Dendritic cell treated with granulocyte-macrophage colony-stimulating factor and Interleukin-4, amounts not matched to agents 40 ng/mL and 50 ng/mL, for 4 days (primary cell): ENCODE results near the gene NPTXR.

ENCODE experiments used
- H3K27ac Mint-ChIP-seq: one replicate; pipeline ENCODE4 v1.8.0; 2022; ENCODE audit warnings: mild to moderate bottlenecking, mixed read lengths
- H3K27me3 Mint-ChIP-seq: one replicate; pipeline ENCODE4 v1.8.0; 2022; ENCODE audit warnings: mild to moderate bottlenecking, mixed read lengths
- H3K36me3 Mint-ChIP-seq: one replicate; pipeline ENCODE4 v1.8.0; 2022; ENCODE audit warnings: low read depth, mixed read lengths
- H3K4me1 Mint-ChIP-seq: one replicate; pipeline ENCODE4 v1.8.0; 2022; ENCODE audit warnings: low read depth, mixed read lengths
- H3K4me3 Mint-ChIP-seq: one replicate; pipeline ENCODE4 v1.8.0; 2022; ENCODE audit warnings: mild to moderate bottlenecking, moderate library complexity, mixed read lengths
- H3K9me3 Mint-ChIP-seq: one replicate; pipeline ENCODE4 v1.8.0; 2022; ENCODE audit warnings: mixed read lengths
- intact Hi-C: fragments of 100-400 bp; cut with micrococcal nuclease; formaldehyde crosslinking; loops from one replicate; pipeline ENCODE4 v1.15.0; 2022

The NPTXR gene

DNA sequence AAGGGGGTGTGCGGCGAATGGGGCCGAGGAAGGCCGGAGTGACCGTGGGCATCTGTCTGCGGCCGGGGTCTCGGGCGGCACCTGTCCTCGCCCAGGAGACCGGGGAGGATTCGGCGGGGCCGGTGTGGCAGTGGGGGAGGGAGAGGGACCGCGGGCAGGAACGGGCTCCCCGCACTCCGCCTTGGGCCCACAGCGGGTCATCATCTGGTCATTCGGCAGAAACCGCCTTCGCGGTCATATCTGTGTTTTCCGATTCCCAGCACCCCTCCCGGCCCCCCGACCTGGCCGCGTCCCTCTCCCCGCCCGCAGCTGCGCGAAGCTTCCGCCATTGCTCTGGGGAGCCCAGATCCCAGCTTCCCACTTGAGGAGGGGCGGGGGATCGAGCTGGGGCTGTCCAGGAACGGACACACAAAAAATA lies 29.0 kb upstream of the NPTXR start:
- intact Hi-C loops = loop anchor here (5.0 to 10.0 kb wide), 3 partner anchors 54 to 432 kb away; no protein-coding TSS in a partner anchor
- Mint-ChIP-seq H3K4me3 (peak overlapping the region; percentile 94), H3K9me3 (no peaks in the 10 kb centered on the region), H3K27me3 (peaks cover 20% of the 10 kb centered on the region), H3K36me3 (peaks cover 48% of the 10 kb centered on the region), H3K27ac (peak overlapping the region; percentile 98), H3K4me1 (peaks cover 44% of the 10 kb centered on the region)

DNA sequence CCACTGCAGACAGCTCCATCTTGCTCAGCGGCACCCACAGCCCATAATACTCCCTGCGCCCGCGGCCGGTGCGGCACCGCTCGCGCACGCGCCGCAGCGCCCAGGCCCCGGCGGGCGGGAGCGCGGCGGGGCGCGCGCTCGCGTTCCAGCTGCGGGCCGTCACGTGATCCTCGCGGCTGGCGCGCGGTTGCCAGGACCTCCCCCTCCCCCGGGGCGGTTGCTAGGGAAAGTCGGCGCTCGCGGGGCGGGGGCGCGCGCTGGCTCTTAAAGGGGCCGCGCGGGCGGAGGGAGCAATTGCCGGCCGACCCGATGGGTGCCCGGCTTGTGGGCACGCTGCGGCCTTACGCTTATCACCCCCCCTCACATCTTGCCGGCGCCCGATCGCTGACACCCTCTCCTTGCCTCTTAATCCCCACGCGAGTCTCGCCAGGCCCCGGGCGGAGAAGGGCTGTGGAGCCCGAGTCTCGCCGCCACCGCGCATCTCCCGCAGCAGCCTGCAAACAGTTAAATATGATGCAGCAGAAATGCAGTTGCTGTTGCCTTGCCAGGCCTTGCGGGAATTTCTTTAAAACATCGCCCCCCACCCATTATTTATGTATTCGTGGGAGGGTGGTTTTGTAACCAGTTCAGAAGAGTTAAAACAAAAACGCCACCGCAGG lies 28.5 kb upstream of the NPTXR start, which contains the start of gene CBX6:
Gene CBX6, minus strand, starts transcription at position 45 of the 659 bp plus-strand sequence. Its CDS starts 26 bp downstream, at position 19.
- Mint-ChIP-seq H3K27me3 (peaks cover 20% of the 10 kb centered on the region), H3K27ac (peak within 1 kb of the TSS; percentile 98), H3K4me1 (peaks cover 50% of the 10 kb centered on the region), H3K9me3 (no peaks in the 10 kb centered on the region), H3K36me3 (peaks cover 53% of the 10 kb centered on the region), H3K4me3 (peak within 1 kb of the TSS; percentile 94)
- intact Hi-C loops = loop anchor here (5.0 to 10.0 kb wide), 3 partner anchors 55 to 432 kb away; no protein-coding TSS in a partner anchor

DNA sequence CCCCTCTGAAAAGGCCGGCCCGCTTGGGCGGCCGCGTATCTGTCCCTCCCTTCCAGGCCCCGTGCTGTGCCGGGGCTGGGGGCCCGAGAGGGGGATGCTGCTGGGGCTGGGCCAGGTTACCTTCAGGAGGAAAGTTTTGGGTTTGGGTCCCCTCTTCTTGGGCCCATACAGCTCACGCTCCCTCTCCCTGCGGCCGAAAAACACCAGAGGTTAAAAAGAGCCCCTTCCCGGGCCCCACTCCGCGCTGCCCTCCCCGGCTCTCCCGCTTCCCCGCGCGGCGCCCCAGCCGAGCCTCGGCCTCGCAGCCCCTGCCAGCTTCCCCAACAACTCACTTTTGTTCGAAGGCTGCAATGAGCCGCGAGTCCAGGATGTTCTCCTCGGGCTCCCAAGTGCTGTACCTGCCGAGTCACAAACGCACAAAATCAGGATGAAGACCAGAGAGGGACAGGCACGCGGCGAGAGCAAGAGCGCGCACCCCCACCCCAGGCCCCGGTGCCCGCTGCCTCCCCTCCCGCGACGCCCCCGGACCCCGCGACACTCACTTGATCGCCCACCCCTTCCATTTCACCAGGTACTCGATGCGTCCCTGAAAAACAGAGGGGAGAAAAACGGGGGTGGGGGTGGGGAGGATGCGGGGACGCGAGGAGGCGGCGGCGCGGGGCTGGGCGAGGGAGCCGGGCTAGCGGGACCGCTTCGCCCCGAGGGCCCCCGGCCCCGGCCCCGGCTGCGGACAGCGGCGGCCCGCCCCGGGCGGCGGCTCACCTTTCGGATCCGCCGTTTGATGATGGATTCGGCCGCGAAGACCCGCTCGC lies 27.7 kb upstream of the NPTXR start:
- Mint-ChIP-seq H3K4me1 (peaks cover 51% of the 10 kb centered on the region), H3K27ac (peak overlapping the region; percentile 98), H3K9me3 (no peaks in the 10 kb centered on the region), H3K36me3 (peaks cover 61% of the 10 kb centered on the region), H3K4me3 (peak overlapping the region; percentile 94), H3K27me3 (peaks cover 19% of the 10 kb centered on the region)
- intact Hi-C loops = loop anchor here (2.0 to 10.0 kb wide), 4 partner anchors 56 to 433 kb away; no protein-coding TSS in a partner anchor

DNA sequence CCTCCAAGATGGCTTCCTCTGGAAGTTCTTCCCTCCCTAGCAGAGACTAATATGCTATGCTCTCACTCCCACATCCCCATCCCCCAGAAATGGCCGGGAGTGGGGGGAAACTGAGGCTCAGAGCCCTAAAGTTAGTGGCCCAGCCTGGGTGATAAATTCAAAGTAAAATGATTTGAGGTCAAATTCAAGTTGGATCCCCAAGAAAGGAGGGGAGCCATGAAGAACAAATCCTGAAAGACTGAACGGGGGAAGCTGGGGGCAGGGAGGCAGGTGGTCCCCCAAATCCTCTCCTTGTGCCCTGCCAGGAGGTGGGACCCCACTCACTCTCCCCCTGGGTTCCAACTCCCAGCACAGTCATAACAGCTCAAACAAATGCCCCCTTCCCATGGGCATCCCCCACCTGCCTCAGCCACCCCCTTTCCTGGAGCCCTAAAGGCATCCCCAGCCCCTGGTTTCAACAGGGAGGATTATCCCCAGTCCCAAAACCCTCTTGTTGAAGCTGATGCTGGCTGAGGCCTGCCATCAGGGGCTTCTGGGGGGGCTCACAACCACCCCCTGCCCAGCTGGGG lies 27.0 kb upstream of the NPTXR start:
- peak overlapping the region; percentile 98 for H3K27ac Mint-ChIP-seq
- H3K27me3 Mint-ChIP-seq = peaks cover 18% of the 10 kb centered on the region
- intact Hi-C loops = loop anchor here (1.0 to 10.0 kb wide), 5 partner anchors 56 to 434 kb away; no protein-coding TSS in a partner anchor
- no peaks in the 10 kb centered on the region for H3K9me3 Mint-ChIP-seq
- peaks cover 68% of the 10 kb centered on the region for H3K36me3 Mint-ChIP-seq
- H3K4me3 Mint-ChIP-seq = peak overlapping the region; percentile 94
- peaks cover 54% of the 10 kb centered on the region for H3K4me1 Mint-ChIP-seq

DNA sequence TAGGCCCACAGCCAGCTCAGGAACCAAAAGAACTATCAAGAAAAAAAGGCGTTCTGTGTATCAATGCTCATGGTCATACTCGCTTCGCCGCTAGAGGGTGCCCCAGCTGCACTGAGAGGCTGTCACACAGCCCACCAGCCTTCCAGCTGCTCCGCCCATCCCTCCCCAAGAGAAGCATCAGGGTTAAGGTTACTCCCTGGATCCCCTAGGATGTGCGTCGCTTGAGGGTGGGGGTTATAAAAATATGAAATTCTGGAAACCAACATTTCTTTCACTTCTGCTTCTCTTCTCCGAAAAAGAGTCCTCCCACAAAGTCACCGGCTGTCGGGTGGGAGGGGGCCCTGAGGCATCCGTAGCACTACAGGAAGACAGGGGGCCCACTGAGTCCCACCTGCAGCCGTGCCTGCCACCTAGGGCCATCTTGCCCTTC lies 26.5 kb upstream of the NPTXR start:
- Mint-ChIP-seq H3K4me3 (peak overlapping the region; percentile 94), H3K27me3 (peaks cover 18% of the 10 kb centered on the region), H3K36me3 (peaks cover 73% of the 10 kb centered on the region), H3K9me3 (no peaks in the 10 kb centered on the region), H3K4me1 (peaks cover 59% of the 10 kb centered on the region), H3K27ac (peak overlapping the region; percentile 98)
- intact Hi-C loops = loop anchor here (1.0 to 10.0 kb wide), 5 partner anchors 57 to 434 kb away; no protein-coding TSS in a partner anchor

DNA sequence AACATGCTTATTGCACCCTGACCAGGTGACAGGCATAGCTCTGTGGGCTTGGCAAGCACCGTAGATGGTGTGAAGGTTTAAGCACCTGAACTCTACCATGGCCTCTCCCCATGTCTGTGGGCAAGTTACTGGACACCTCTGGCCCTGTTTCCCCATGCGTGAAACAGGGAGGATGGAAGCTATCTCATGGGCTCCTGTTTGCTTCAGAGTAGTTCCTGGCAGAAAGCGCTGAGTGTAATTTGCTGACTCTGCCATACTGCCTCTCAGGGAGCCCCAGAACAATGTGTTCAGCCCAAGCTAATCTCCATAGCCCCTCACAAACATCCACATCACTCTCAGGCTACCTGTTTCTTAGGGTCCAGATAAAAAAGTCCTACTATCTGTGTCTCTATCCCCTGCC lies 25.8 kb upstream of the NPTXR start:
- intact Hi-C loops = loop anchor here (1.0 to 10.0 kb wide), 5 partner anchors 58 to 435 kb away; no protein-coding TSS in a partner anchor
- Mint-ChIP-seq H3K36me3 (peaks cover 80% of the 10 kb centered on the region), H3K4me1 (peaks cover 61% of the 10 kb centered on the region), H3K4me3 (peak overlapping the region; percentile 94), H3K27me3 (peaks cover 11% of the 10 kb centered on the region), H3K9me3 (no peaks in the 10 kb centered on the region), H3K27ac (peak overlapping the region; percentile 98)

DNA sequence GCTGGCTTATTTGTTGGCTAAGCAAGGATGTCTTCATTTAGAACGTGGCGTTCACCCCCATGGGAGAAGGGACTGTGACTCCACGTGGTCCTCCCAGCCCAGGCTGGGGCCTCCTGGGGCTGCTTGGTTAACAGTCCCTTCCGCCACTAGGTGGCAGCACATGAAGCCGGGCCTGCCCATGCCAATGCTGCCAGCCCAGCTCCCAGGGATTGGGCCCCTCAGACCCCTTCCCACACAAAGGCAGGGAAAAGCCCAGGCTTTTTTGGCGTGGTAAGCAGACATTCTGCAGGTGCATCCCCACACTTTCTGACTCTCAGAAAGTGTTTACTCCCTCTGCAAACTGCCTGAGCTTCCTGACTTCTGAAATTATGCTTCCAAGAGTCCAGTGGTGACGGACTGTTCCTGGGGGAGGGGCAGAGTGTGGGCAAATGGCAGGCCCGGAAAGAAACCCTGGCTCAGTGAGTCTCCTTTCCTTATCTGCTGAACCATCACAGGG lies 25.1 kb upstream of the NPTXR start:
- no peak overlapping the region for H3K27ac Mint-ChIP-seq
- intact Hi-C loops = no loop called here
- peak overlapping the region; percentile 17 for H3K4me3 Mint-ChIP-seq
- peaks cover 87% of the 10 kb centered on the region for H3K36me3 Mint-ChIP-seq
- peaks cover 65% of the 10 kb centered on the region for H3K4me1 Mint-ChIP-seq
- no peaks in the 10 kb centered on the region for H3K9me3 Mint-ChIP-seq
- peaks cover 4% of the 10 kb centered on the region for H3K27me3 Mint-ChIP-seq

DNA sequence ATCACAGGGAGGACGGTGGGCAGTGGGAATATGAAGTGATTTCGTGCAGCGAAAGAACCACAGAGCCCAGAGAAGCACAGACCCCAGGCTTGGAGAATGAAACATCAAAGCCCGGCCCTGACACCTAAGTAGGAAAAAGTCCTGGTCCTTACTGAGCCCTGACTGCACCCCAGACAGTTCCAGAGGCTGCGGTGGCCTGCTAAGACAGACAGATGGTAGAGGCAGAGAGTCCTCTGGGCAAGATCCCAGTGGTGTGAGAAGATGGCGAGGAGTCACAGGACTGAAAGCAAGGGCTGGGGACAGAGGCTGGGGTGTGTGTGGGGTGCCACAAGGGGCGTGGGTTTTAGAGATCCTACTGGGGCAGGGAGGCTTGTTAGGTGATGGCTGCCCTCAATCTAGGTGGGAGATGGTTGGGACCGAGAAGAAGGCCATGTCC lies 24.5 kb upstream of the NPTXR start:
- Mint-ChIP-seq H3K36me3 (peaks cover 93% of the 10 kb centered on the region), H3K4me3 (no peak overlapping the region), H3K9me3 (no peaks in the 10 kb centered on the region), H3K27me3 (no peaks in the 10 kb centered on the region), H3K27ac (no peak overlapping the region), H3K4me1 (peaks cover 65% of the 10 kb centered on the region)
- intact Hi-C loops = no loop called here

DNA sequence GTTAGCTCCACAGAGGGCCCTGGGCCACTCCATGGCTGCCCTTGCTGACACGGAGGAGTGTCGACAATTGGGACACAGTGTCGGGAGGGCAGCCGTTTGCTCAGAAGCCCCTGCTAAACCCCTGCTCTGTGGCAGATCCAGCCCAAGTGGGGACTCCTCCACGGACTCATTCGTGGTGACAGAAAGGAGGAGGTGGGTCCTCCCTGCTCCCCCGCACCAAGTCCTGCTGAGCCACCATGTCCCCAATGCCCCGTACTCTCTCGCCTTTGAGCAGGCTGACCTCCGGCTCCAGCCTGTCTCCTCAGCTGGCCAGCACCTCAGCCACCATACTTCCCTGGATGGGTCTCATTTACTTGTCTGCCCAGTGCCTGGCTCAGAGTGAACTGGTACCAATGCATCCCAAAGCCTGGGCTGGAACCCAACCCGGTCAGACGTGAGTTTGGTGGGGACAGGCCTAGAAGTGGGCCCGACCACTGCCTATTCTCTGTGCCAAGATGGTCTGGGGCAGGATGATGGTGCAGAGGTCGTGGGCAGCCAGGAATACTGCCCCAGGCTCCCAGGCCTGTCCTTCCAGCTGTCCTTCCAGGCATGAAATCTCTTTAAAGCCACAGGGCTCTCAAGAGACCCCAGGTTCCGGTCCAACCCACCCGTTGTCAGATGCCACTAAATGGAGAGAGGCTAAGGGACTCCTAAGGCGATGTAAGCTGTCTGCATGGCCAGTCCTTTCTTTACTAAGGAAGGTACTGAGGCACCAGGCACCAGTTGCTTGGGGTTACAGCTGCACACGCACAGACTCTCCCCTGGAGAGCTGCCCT lies 23.9 kb upstream of the NPTXR start:
- no peaks in the 10 kb centered on the region for H3K9me3 Mint-ChIP-seq
- H3K4me3 Mint-ChIP-seq = no peak overlapping the region
- H3K36me3 Mint-ChIP-seq = peaks cover 97% of the 10 kb centered on the region
- no peak overlapping the region for H3K27ac Mint-ChIP-seq
- peaks cover 68% of the 10 kb centered on the region for H3K4me1 Mint-ChIP-seq
- no peaks in the 10 kb centered on the region for H3K27me3 Mint-ChIP-seq
- intact Hi-C loops = no loop called here

DNA sequence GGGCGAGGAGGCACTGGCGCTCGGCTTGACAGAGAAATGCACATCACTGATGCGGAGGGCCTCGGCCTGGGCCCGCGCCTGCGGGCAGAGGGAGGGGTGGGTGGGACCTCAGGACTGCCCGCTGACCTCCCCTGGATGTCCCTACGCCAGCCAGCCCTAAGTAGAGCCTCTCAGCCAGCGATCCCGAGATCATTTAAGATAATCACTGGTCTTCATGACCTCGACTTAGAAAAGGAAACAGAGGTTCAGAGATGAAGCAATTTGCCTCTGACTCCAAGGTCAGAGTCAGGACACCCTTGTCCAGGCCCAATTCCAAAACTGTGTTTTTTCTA lies 23.3 kb upstream of the NPTXR start:
- Mint-ChIP-seq H3K36me3 (peaks cover 94% of the 10 kb centered on the region), H3K9me3 (no peaks in the 10 kb centered on the region), H3K27ac (no peak overlapping the region), H3K4me1 (peaks cover 74% of the 10 kb centered on the region), H3K4me3 (no peak overlapping the region), H3K27me3 (no peaks in the 10 kb centered on the region)
- intact Hi-C loops = no loop called here

DNA sequence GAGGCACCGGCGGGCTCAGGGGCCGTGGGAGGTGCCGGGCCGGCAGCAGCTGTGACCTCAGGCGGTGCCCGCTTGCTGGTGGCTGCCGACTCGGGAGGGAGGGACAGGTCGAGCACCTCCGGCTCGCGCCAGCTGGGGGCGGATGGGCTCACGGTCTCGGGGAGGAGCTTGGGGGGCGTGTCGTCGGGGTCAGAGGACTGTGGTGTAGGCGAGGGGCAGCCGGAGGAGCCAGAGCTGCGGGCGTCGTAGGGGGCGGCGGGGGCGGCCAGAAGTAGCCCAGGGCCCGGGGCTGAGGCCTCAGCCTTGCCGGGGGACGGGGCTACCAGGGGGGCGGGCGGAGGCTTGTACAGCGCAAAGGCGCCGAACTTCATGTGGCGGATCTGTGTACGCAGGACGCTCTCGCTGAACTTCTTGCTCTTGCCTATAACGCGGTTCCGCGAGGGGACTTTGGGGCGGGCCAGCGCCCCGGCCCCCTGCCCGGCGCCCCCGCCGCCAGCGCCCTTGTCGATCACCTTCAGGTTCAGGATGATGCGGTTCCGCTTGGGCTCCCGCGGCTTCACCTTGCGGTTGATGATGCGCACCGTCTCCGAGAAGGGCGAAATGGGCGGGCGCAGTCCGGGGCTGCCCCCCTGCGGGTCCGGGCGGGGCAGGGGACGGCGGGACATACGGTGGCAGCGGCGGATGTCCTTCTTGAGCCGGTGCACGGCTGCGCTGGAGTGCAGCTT lies 22.7 kb upstream of the NPTXR start:
- Mint-ChIP-seq H3K4me1 (peaks cover 80% of the 10 kb centered on the region), H3K27ac (no peak overlapping the region)

DNA sequence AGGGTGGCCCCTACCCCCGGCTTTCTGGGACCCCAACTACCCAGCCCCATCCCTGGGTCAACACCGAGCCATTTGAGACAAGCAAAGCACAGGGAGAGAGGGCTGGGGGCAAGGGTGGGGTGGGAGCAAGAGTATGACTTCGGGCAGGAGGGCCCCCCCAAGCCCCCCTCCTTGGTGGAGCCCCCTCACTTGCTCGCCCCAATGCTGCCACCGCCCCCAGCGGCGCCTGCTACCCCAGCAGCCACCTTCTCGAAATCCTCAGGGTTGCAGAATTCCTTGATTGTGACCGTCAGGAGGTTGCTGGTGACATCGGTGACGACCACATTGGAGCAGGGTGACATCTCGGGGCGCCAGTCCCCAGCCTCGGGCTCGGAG lies 22.2 kb upstream of the NPTXR start:
- Mint-ChIP-seq H3K4me1 (peaks cover 83% of the 10 kb centered on the region), H3K27ac (peak overlapping the region; percentile 70), H3K36me3 (peaks cover 86% of the 10 kb centered on the region), H3K4me3 (no peak overlapping the region), H3K9me3 (no peaks in the 10 kb centered on the region), H3K27me3 (no peaks in the 10 kb centered on the region)
- intact Hi-C loops = no loop called here

More for the DNA sequence above, 22.7 kb upstream of the NPTXR start:
- intact Hi-C loops = no loop called here
- no peaks in the 10 kb centered on the region for H3K9me3 Mint-ChIP-seq
- peaks cover 91% of the 10 kb centered on the region for H3K36me3 Mint-ChIP-seq
- no peaks in the 10 kb centered on the region for H3K27me3 Mint-ChIP-seq
- H3K4me3 Mint-ChIP-seq = no peak overlapping the region
